Measurements from ENCODE around the gene LHFPL3.

LHFPL3 gene

DNA sequence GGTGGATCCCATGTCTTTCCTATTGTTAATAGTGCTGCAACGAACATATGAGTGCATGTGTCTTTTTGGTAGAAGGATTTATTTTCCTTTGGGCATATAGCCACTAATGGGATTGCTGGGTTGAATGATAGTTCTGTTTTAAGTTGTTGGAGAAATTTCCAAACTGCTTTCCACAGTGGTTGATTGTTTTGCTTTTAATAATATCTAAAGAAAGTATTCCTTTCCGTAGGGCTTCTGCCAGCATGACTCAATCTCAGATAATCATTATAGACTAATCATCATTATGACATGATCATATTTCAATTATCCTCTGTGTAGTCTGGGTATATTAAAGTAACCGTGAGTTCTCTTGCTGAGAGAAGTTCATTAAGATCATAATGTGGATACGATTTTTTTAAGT is 575.4 kb downstream of the LHFPL3 start:
- Histone ChIP-seq H3K9me2 (ENCODE audit: low read depth, low read length) (no peaks in the 10 kb centered on the region), H3K4me3 (ENCODE audit: low read depth, low read length, poor library complexity, severe bottlenecking) (no peak overlapping the region), H2AFZ (ENCODE audit: low read length) (no peak overlapping the region), H4K20me1 (ENCODE audit: insufficient read depth, low read length) (no peaks in the 10 kb centered on the region), H3K4me2 (ENCODE audit: low read length) (no peak overlapping the region), H3K27me3 (ENCODE audit: insufficient read depth, low read length) (no peaks in the 10 kb centered on the region), H3F3A (ENCODE audit: insufficient read depth, low read length) (no peaks in the 10 kb centered on the region), H3K27ac (ENCODE audit: low read depth, low read length, poor library complexity, severe bottlenecking) (no peak overlapping the region), H3K9me3 (ENCODE audit: low read length) (no peaks in the 10 kb centered on the region), H3K79me2 (ENCODE audit: insufficient read depth, low read length) (no peaks in the 10 kb centered on the region), H3K4me1 (ENCODE audit: insufficient read depth, low read length, severe bottlenecking) (no peaks in the 10 kb centered on the region), H3K9ac (ENCODE audit: low read length) (no peak overlapping the region), H3K36me3 (ENCODE audit: insufficient read depth, low read length) (no peaks in the 10 kb centered on the region)
- TF ChIP-seq, protein P1, sequence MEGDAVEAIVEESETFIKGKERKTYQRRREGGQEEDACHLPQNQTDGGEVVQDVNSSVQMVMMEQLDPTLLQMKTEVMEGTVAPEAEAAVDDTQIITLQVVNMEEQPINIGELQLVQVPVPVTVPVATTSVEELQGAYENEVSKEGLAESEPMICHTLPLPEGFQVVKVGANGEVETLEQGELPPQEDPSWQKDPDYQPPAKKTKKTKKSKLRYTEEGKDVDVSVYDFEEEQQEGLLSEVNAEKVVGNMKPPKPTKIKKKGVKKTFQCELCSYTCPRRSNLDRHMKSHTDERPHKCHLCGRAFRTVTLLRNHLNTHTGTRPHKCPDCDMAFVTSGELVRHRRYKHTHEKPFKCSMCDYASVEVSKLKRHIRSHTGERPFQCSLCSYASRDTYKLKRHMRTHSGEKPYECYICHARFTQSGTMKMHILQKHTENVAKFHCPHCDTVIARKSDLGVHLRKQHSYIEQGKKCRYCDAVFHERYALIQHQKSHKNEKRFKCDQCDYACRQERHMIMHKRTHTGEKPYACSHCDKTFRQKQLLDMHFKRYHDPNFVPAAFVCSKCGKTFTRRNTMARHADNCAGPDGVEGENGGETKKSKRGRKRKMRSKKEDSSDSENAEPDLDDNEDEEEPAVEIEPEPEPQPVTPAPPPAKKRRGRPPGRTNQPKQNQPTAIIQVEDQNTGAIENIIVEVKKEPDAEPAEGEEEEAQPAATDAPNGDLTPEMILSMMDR (IDR thresholded peaks at IDR 0.05; ENCODE audit: low read length), result no peak

DNA sequence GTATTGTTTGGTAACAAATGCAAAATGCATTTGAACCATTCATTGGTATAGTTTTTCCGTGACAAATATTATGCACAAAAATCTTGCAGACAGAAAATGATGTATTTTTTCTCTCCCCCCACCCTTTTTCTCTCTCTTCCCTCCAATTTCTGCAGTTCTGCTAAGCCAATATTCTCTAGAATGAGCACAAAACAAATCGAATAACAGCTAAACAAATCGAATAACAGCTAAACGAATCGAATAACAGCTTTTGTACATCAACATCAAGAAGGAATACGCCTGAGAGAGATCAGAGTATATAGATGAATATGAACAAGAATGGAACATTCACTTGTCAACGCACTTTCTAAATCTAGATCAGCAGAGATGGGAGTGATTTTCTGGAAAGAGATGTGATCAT is 577.6 kb downstream of the LHFPL3 start:
- H3F3A ChIP-seq (ENCODE audit: insufficient read depth, low read length), result no peaks in the 10 kb centered on the region
- H4K20me1 ChIP-seq (ENCODE audit: insufficient read depth, low read length), result no peaks in the 10 kb centered on the region
- no peak overlapping the region for H3K27ac ChIP-seq (ENCODE audit: low read depth, low read length, poor library complexity, severe bottlenecking)
- no peaks in the 10 kb centered on the region for H3K4me1 ChIP-seq (ENCODE audit: insufficient read depth, low read length, severe bottlenecking)
- no peaks in the 10 kb centered on the region for H3K9me2 ChIP-seq (ENCODE audit: low read depth, low read length)
- no peaks in the 10 kb centered on the region for H3K27me3 ChIP-seq (ENCODE audit: insufficient read depth, low read length)
- no peak overlapping the region for H3K4me3 ChIP-seq (ENCODE audit: low read depth, low read length, poor library complexity, severe bottlenecking)
- no peak overlapping the region for H3K4me2 ChIP-seq (ENCODE audit: low read length)
- no peaks in the 10 kb centered on the region for H3K79me2 ChIP-seq (ENCODE audit: insufficient read depth, low read length)
- H3K9me3 ChIP-seq (ENCODE audit: low read length), result no peaks in the 10 kb centered on the region
- no peaks in the 10 kb centered on the region for H3K36me3 ChIP-seq (ENCODE audit: insufficient read depth, low read length)
- H3K9ac ChIP-seq (ENCODE audit: low read length), result no peak overlapping the region
- TF ChIP-seq, protein P1 (IDR thresholded peaks at IDR 0.05; ENCODE audit: low read length), result no peak
- no peak for TF ChIP-seq EZH2 (IDR thresholded peaks at IDR 0.05; ENCODE audit: borderline replicate concordance, low read length)
- no peak overlapping the region for H2AFZ ChIP-seq (ENCODE audit: low read length)

DNA sequence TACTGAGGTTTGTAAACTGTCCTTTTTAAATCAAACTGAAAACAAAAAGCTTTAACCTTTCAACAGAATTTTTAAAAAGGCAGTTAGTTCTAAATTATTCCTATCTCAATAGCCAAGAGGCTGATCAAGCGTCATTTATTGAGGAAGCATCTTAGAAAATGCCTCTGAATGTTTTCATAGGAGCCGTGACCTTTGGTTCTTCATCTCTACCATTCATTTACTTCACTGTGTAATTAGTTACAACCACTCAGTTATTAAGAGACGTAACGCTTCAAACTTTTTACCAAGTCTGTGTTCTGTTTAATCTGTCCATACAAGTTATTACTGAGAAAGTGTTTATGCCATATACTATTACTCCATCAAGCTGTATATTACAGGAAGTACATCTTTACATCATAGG is 578.2 kb downstream of the LHFPL3 start:
- no peaks in the 10 kb centered on the region for H3K27me3 ChIP-seq (ENCODE audit: insufficient read depth, low read length)
- H3K4me3 ChIP-seq (ENCODE audit: low read depth, low read length, poor library complexity, severe bottlenecking), result no peak overlapping the region
- no peak overlapping the region for H2AFZ ChIP-seq (ENCODE audit: low read length)
- H3K79me2 ChIP-seq (ENCODE audit: insufficient read depth, low read length), result no peaks in the 10 kb centered on the region
- H3F3A ChIP-seq (ENCODE audit: insufficient read depth, low read length), result no peaks in the 10 kb centered on the region
- no peak overlapping the region for H3K9ac ChIP-seq (ENCODE audit: low read length)
- no peak overlapping the region for H3K4me2 ChIP-seq (ENCODE audit: low read length)
- no peak for TF ChIP-seq EZH2 (IDR thresholded peaks at IDR 0.05; ENCODE audit: borderline replicate concordance, low read length)
- TF ChIP-seq, protein P1 (IDR thresholded peaks at IDR 0.05; ENCODE audit: low read length), result no peak
- H3K4me1 ChIP-seq (ENCODE audit: insufficient read depth, low read length, severe bottlenecking), result no peaks in the 10 kb centered on the region
- H4K20me1 ChIP-seq (ENCODE audit: insufficient read depth, low read length), result no peaks in the 10 kb centered on the region
- no peak overlapping the region for H3K27ac ChIP-seq (ENCODE audit: low read depth, low read length, poor library complexity, severe bottlenecking)
- H3K9me3 ChIP-seq (ENCODE audit: low read length), result no peaks in the 10 kb centered on the region
- H3K36me3 ChIP-seq (ENCODE audit: insufficient read depth, low read length), result no peaks in the 10 kb centered on the region
- no peaks in the 10 kb centered on the region for H3K9me2 ChIP-seq (ENCODE audit: low read depth, low read length)

All from OCI-LY1 (cell line).